K562 (cell line): ENCODE data around the gene TTC31. TPM values are rescaled to one million over a fixed set of nuclear protein-coding genes. Genes with fewer than 3 reads are reported as not detected.

Source experiments
- ATAC-seq: fragments of 200-7000 bp; cut with Tn5 transposase; 3 replicates; pipeline ENCODE4 v1.9.1; 2020; ENCODE audit warnings: moderate library complexity
- BruUV-seq: library from RNA; stranded (reverse); fragments of 400-500 nt; replicated peaks from 2 replicates; lab custom pipeline; 2021; lab: Mats Ljungman, UMichigan
- CTCF ChIA-PET: fragments of 300-600 bp; formaldehyde crosslinking; extraction: SDS; loops from one replicate; lab custom pipeline; 2021; ENCODE audit warnings: low intra/inter-chr PET ratio; lab: Yijun Ruan, JAX
- POLR2A ChIA-PET: fragments of 300-600, 350-650 bp; sonication (Branson Sonifier 250); formaldehyde crosslinking; extraction: SDS; loops from one replicate; lab custom pipeline; 2021; ENCODE audit warnings: antibody characterized with exemption, inconsistent platforms; lab: Yijun Ruan, JAX
- DNase-seq, 4 experiments: peaks; one replicate each; pipeline versions ENCODE4 v3.0.0 to v3.0.0-alpha.2; 2011 to 2018; ENCODE audit warnings: low spot score in 3 of 4, mixed read lengths in 3 of 4; ENCODE audit errors: extremely low read depth in 1 of 4
- FAIRE-seq: peaks from 2 replicates; lab custom pipeline; 2011; peaks lifted over from hg19 to GRCh38; lab: Jason Lieb, UNC
- H2AFZ ChIP-seq: 2 replicates; pipeline ENCODE4 v1.6.0; 2011; ENCODE audit warnings: low read depth, low read length, control low read depth, inconsistent platforms
- H3K27ac ChIP-seq: fragments of 200-600 bp; 3 replicates; pipeline ENCODE4 v1.8.0; 2011; ENCODE audit warnings: low read depth, mild to moderate bottlenecking, control low read depth, inconsistent platforms, low read length, moderate library complexity, mixed read lengths; ENCODE audit errors: extremely low read depth
- H3K27me3 ChIP-seq, 2 experiments: fragments of 300-600 bp in 1 of 2; 2 replicates in 1 of 2; 3 replicates in 1 of 2; pipeline versions ENCODE4 v1.6.0 to v1.8.0; 2011; ENCODE audit warnings: inconsistent platforms in 2 of 2, low read length in 2 of 2, mild to moderate bottlenecking in 1 of 2, mixed read lengths in 1 of 2, moderate library complexity in 1 of 2; ENCODE audit not compliant: control insufficient read depth in 2 of 2, insufficient read depth in 2 of 2
- H3K36me3 ChIP-seq: fragments of 300-600 bp; 3 replicates; pipeline ENCODE4 v1.8.0; 2011; ENCODE audit warnings: mild to moderate bottlenecking, low read length, inconsistent platforms; ENCODE audit not compliant: control insufficient read depth, insufficient read depth
- H3K4me1 ChIP-seq, 2 experiments: fragments of 200-600 bp in 1 of 2; replicated peaks in 1 of 2; 2 replicates in 1 of 2; 3 replicates in 1 of 2; pipeline versions ENCODE4 v1.5.1 to v1.8.0; 2011; ENCODE audit warnings: inconsistent platforms in 2 of 2, low read length in 2 of 2, mild to moderate bottlenecking in 1 of 2, mixed read lengths in 1 of 2, moderate library complexity in 1 of 2; ENCODE audit not compliant: control insufficient read depth in 2 of 2, insufficient read depth in 2 of 2
- H3K4me2 ChIP-seq: 2 replicates; pipeline ENCODE4 v1.6.1; 2011; ENCODE audit warnings: low read length, control low read depth, inconsistent platforms, mixed read lengths; ENCODE audit not compliant: insufficient read depth
- H3K4me3 ChIP-seq: fragments of 200-600 bp; sonication (generic), shearing (Covaris generic); 2 replicates; pipeline ENCODE4 v1.5.1; 2016; ENCODE audit warnings: control low read depth, inconsistent platforms
- H3K79me2 ChIP-seq: fragments of 200-600 bp; 3 replicates; pipeline ENCODE4 v1.8.0; 2011; ENCODE audit warnings: low read length, inconsistent platforms; ENCODE audit not compliant: control insufficient read depth, insufficient read depth
- H3K9ac ChIP-seq, 2 experiments: 2 replicates each; pipeline versions ENCODE4 v1.6.0 to v1.6.1; 2011; ENCODE audit warnings: low read depth in 2 of 2, low read length in 2 of 2, control low read depth in 1 of 2, inconsistent platforms in 1 of 2, mild to moderate bottlenecking in 1 of 2, mixed read lengths in 1 of 2; ENCODE audit not compliant: insufficient read depth in 1 of 2
- H3K9me1 ChIP-seq: one replicate; pipeline ENCODE4 v1.6.0; 2011; ENCODE audit warnings: inconsistent platforms, mild to moderate bottlenecking, low read length, moderate library complexity; ENCODE audit not compliant: control insufficient read depth, insufficient read depth
- H3K9me3 ChIP-seq: replicated peaks from 2 replicates; pipeline ENCODE4 v1.5.1; 2011; ENCODE audit warnings: low read depth, low read length, inconsistent platforms; ENCODE audit not compliant: control insufficient read depth, insufficient read depth
- H4K20me1 ChIP-seq: replicated peaks from 2 replicates; pipeline ENCODE4 v1.6.1; 2011; ENCODE audit warnings: low read length, inconsistent platforms, mixed read lengths; ENCODE audit not compliant: control insufficient read depth, insufficient read depth
- NONO ChIP-seq, 2 experiments: fragments of 200-400 bp in 1 of 2; fragments of 450-650 bp in 1 of 2; formaldehyde crosslinking in 1 of 2; IDR thresholded peaks; 2 replicates each; pipeline ENCODE4 v1.6.1; 2017; ENCODE audit warnings: low read depth in 2 of 2, mild to moderate bottlenecking in 2 of 2, moderate library complexity in 2 of 2, low read length in 1 of 2
- PHF8 ChIP-seq: fragments of 200-600 bp; sonication (generic); IDR thresholded peaks from 2 replicates; pipeline ENCODE4 v1.6.1; 2012; ENCODE audit warnings: mixed run types, mild to moderate bottlenecking, inconsistent platforms, low read length, moderate library complexity, borderline replicate concordance
- RCOR1 ChIP-seq, 2 experiments: IDR thresholded peaks; 2 replicates each; pipeline ENCODE4 v1.6.1; 2012; ENCODE audit warnings: low read depth in 2 of 2, low read length in 2 of 2, borderline replicate concordance in 1 of 2, improper control_type of control experiment in 1 of 2
- SAFB2 ChIP-seq: fragments of 200-400 bp; formaldehyde crosslinking; IDR thresholded peaks from 2 replicates; pipeline ENCODE4 v1.6.1; 2018; ENCODE audit warnings: borderline replicate concordance, low read length, low read depth, moderate library complexity; ENCODE audit not compliant: severe bottlenecking
- TEAD4 ChIP-seq, 2 experiments: sonication (generic) in 1 of 2; formaldehyde crosslinking in 1 of 2; IDR thresholded peaks; 2 replicates each; pipeline versions ENCODE4 v1.6.1 to v1.8.0; 2012 to 2022; ENCODE audit warnings: borderline replicate concordance in 1 of 2, inconsistent platforms in 1 of 2, low read length in 1 of 2, mild to moderate bottlenecking in 1 of 2, missing genetic modification reagents in 1 of 2
- ZBED1 ChIP-seq: IDR thresholded peaks from 2 replicates; pipeline ENCODE4 v1.6.1; 2014
- ZBTB7A ChIP-seq: IDR thresholded peaks from 2 replicates; pipeline ENCODE4 v1.6.1; 2011; ENCODE audit warnings: low read depth, mild to moderate bottlenecking, low read length, moderate library complexity, borderline replicate concordance; ENCODE audit not compliant: control insufficient read depth
- ZC3H4 ChIP-seq: sonication (generic); formaldehyde crosslinking; IDR thresholded peaks from 2 replicates; pipeline ENCODE4 v1.9.0; 2021; ENCODE audit warnings: missing genetic modification reagents, borderline replicate concordance
- ZNF41 ChIP-seq: fragments of 250-450 bp; sonication (Bioruptor Pico); conservative IDR thresholded peaks from 2 replicates; pipeline ENCODE4 v1.4.0; 2020; ENCODE audit warnings: mild to moderate bottlenecking
- ZNF778 ChIP-seq: fragments of 450-650 bp; formaldehyde crosslinking; IDR thresholded peaks from 2 replicates; pipeline ENCODE4 v1.4.0; 2020; ENCODE audit warnings: mild to moderate bottlenecking, moderate library complexity
- WGBS: fragments of 100-300 bp; shearing (Covaris generic); methylation state at CpG from one replicate; pipeline ENCODE4 v1.1.6; 2016; ENCODE audit warnings: low coverage, mixed read lengths; ENCODE audit not compliant: insufficient coverage; ENCODE audit errors: missing lambda C conversion rate; 5-methylcytosine and 5-hydroxymethylcytosine counted together
- in situ Hi-C: fragments of 300-500 bp; cut with MboI; formaldehyde crosslinking; loops from 4 replicates; pipeline ENCODE4 v1.15.0; 2018; ENCODE audit warnings: inconsistent platforms, mixed read lengths
- intact Hi-C: fragments of 100-400 bp; cut with micrococcal nuclease; formaldehyde crosslinking; loops from 2 replicates; pipeline ENCODE4 v1.14.2; 2022
- polyA plus RNA-seq, 8 experiments: library from polyadenylated mRNA; depleted of rRNA in 4 of 8; stranded (reverse) in 5 of 8; unstranded in 3 of 8; fragments of >200 nt; fragmentation: Nextera tagmentation in 2 of 8; fragmentation: Illumina TruSeq in 1 of 8; extraction: Ambion mirVana in 2 of 8; extraction: Trizol in 1 of 8; gene quantifications; 2 replicates each; pipeline versions ENCODE4 v1.2.1 to v1.2.3, GENCODE V29; 2011 to 2014; ENCODE audit warnings: inconsistent platforms in 1 of 8, missing spikeins in 1 of 8
- total RNA-seq, 7 experiments: library from RNA; depleted of rRNA in 6 of 7; stranded (reverse); fragments of >200 nt in 6 of 7; fragmentation: Illumina TruSeq in 2 of 7; extraction: Trizol in 2 of 7; gene quantifications; 2 replicates each; pipeline versions ENCODE4 v1.2.1 to v1.2.3, GENCODE V29; 2011 to 2021; ENCODE audit warnings: low replicate concordance in 1 of 7
- TF ChIP-seq, protein P1 (sequence below), 2 experiments: fragments of 250-450 bp in 1 of 2; fragments of 450-650 bp in 1 of 2; sonication (Bioruptor Pico) in 1 of 2; IDR thresholded peaks; 2 replicates each; pipeline versions ENCODE4 v1.6.1 to v1.8.0; 2016 to 2021; ENCODE audit warnings: mild to moderate bottlenecking in 2 of 2, moderate library complexity in 2 of 2, missing compliant biosample characterization in 1 of 2, missing genetic modification characterization in 1 of 2
- TF ChIP-seq, protein P2 (sequence below), 3 experiments: IDR thresholded peaks in 2 of 3; conservative IDR thresholded peaks in 1 of 3; 2 replicates each; pipeline ENCODE4 v1.5.1; 2011 to 2012; ENCODE audit warnings: low read length in 3 of 3, mild to moderate bottlenecking in 3 of 3, control low read depth in 2 of 3, improper control_type of control experiment in 1 of 3, inconsistent platforms in 1 of 3, low read depth in 1 of 3, mixed read lengths in 1 of 3, moderate library complexity in 1 of 3; ENCODE audit not compliant: insufficient read depth in 2 of 3
- TF ChIP-seq, protein P3 (sequence below), 3 experiments: fragments of 200-800 bp in 1 of 3; fragments of 250-450 bp in 1 of 3; fragments of 450-650 bp in 1 of 3; sonication (Bioruptor Pico) in 1 of 3; sonication (Bioruptor generic) in 1 of 3; formaldehyde crosslinking in 1 of 3; IDR thresholded peaks; 2 replicates each; pipeline versions ENCODE4 v1.6.1 to v1.8.0; 2016 to 2022; ENCODE audit warnings: mild to moderate bottlenecking in 2 of 3, missing genetic modification characterization in 2 of 3, missing compliant biosample characterization in 1 of 3, moderate library complexity in 1 of 3

TTC31 gene
- total and polyA plus RNA-seq, 9 of the 15 experiments (the other 6 are each of a cell fraction or from before 2014, with no cell fraction given) = 4.7 to 30.5 (median 15.9) TPM

DNA sequence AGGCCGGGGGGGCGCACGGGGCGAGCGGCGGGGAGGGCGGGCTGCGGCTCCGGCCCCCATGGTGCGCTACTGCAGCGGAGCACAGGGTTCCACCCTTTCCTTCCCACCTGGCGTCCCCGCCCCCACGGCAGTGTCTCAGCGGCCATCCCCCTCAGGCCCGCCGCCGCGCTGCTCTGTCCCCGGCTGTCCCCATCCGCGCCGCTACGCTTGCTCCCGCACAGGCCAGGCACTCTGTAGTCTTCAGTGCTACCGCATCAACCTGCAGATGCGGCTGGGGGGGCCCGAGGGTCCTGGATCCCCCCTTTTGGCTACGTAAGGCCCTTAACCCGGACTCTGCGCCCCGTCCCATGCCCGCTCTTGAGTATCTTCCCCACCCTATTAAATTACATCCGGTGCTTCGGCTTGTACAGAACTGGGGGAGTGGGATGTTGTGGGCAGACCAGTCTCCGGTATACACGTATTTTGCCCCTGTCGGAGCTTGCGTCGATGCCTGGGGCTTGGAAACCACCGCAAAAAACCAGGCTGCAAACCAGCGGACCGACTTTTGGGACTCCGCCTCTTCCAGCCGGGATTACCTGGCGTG lies 25.2 kb upstream of the TTC31 start:
- no peak for DNase-seq
- H3K27me3 ChIP-seq = no peaks in the 10 kb centered on the region
- ATAC-seq = no peak
- H3K9me1 ChIP-seq = no peaks in the 10 kb centered on the region
- in situ Hi-C loops = no loop called here
- CTCF ChIA-PET = no interaction called here
- POLR2A ChIA-PET = interaction anchor here (1.1 to 2.5 kb wide), 4 partner anchors 10 to 136 kb away, joined by 3 to 12 read pairs (median 6); no protein-coding TSS in a partner anchor
- peak overlapping the region in 1 of 2 experiments; percentile 74; a peak in 2 of 4 replicates for H3K9ac ChIP-seq
- H3K9me3 ChIP-seq = no peaks in the 10 kb centered on the region
- peak overlapping the region; percentile 31; the same call in 1 of the 3 replicates for H3K27ac ChIP-seq
- peak overlapping the region; percentile 53 for H3K4me3 ChIP-seq
- WGBS = 66% methylated on average over 25 of the region's 46 CpGs
- peak overlapping the region; percentile 61 for H3K4me2 ChIP-seq
- BruUV-seq = no TSS peak
- H4K20me1 ChIP-seq = no peaks in the 10 kb centered on the region; the same call in 1 of the 2 replicates
- H3K79me2 ChIP-seq = peaks cover 10% of the 10 kb centered on the region; the same call in 1 of the 3 replicates
- no peak for FAIRE-seq
- H3K4me1 ChIP-seq = peaks cover 7 to 33% of the 10 kb centered on the region in 2 experiments
- intact Hi-C loops = no loop called here
- H2AFZ ChIP-seq = peak overlapping the region; percentile 6; the same call in 1 of the 2 replicates
- H3K36me3 ChIP-seq = peaks cover 27% of the 10 kb centered on the region
- TF ChIP-seq ZNF41 (no peak), ZNF778 (CRISPR knock-in tag) (no peak), RCOR1 (IDR thresholded peaks at IDR 0.05; ENCODE audit: borderline replicate concordance in 1 of 2, low read depth in 2 of 2, low read length in 2 of 2) (no peak), TEAD4 (IDR thresholded peaks at IDR 0.05; ENCODE audit: low read length) (no peak), TEAD4 (CRISPR knock-in tag; IDR thresholded peaks at IDR 0.05; ENCODE audit: borderline replicate concordance) (no peak), NONO (IDR thresholded peaks at IDR 0.05; ENCODE audit: low read depth in 2 of 2, low read length in 1 of 2) (0 out of 4 replicates have a peak, but pooled peaks of 1 of the 2 experiments have one; percentile 29), PHF8 (no peak), ZC3H4 (CRISPR knock-in tag) (no peak), ZBTB7A (peak; percentile 41; the same call in 1 of the 2 replicates), ZBED1 (no peak), SAFB2 (no peak)
- TF ChIP-seq, protein P1, sequence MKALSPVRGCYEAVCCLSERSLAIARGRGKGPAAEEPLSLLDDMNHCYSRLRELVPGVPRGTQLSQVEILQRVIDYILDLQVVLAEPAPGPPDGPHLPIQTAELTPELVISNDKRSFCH (CRISPR knock-in tag; IDR thresholded peaks at IDR 0.05) = no peak
- TF ChIP-seq, protein P1 (tag; IDR thresholded peaks at IDR 0.05) = no peak
- TF ChIP-seq, protein P2, sequence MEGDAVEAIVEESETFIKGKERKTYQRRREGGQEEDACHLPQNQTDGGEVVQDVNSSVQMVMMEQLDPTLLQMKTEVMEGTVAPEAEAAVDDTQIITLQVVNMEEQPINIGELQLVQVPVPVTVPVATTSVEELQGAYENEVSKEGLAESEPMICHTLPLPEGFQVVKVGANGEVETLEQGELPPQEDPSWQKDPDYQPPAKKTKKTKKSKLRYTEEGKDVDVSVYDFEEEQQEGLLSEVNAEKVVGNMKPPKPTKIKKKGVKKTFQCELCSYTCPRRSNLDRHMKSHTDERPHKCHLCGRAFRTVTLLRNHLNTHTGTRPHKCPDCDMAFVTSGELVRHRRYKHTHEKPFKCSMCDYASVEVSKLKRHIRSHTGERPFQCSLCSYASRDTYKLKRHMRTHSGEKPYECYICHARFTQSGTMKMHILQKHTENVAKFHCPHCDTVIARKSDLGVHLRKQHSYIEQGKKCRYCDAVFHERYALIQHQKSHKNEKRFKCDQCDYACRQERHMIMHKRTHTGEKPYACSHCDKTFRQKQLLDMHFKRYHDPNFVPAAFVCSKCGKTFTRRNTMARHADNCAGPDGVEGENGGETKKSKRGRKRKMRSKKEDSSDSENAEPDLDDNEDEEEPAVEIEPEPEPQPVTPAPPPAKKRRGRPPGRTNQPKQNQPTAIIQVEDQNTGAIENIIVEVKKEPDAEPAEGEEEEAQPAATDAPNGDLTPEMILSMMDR (IDR thresholded peaks at IDR 0.05 in 2 of 3, conservative IDR thresholded peaks at IDR 0.05 in 1 of 3; ENCODE audit: insufficient read depth in 2 of 3, low read depth in 1 of 3, low read length in 3 of 3) = no peak
- TF ChIP-seq, protein P3, sequence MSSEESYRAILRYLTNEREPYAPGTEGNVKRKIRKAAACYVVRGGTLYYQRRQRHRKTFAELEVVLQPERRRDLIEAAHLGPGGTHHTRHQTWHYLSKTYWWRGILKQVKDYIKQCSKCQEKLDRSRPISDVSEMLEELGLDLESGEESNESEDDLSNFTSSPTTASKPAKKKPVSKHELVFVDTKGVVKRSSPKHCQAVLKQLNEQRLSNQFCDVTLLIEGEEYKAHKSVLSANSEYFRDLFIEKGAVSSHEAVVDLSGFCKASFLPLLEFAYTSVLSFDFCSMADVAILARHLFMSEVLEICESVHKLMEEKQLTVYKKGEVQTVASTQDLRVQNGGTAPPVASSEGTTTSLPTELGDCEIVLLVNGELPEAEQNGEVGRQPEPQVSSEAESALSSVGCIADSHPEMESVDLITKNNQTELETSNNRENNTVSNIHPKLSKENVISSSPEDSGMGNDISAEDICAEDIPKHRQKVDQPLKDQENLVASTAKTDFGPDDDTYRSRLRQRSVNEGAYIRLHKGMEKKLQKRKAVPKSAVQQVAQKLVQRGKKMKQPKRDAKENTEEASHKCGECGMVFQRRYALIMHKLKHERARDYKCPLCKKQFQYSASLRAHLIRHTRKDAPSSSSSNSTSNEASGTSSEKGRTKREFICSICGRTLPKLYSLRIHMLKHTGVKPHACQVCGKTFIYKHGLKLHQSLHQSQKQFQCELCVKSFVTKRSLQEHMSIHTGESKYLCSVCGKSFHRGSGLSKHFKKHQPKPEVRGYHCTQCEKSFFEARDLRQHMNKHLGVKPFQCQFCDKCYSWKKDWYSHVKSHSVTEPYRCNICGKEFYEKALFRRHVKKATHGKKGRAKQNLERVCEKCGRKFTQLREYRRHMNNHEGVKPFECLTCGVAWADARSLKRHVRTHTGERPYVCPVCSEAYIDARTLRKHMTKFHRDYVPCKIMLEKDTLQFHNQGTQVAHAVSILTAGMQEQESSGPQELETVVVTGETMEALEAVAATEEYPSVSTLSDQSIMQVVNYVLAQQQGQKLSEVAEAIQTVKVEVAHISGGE (CRISPR knock-in tag; IDR thresholded peaks at IDR 0.05) = peak in 1 of 3 experiments; percentile 24; a peak in 1 of 6 replicates
